HG03039 (cell line): ENCODE data around the gene ADCY4.
A peak's percentile ranks its signal among the peaks of the same experiment; 100 is the strongest.
"Not testable (repeated sequence)": the region's sequence is repeated elsewhere in the genome, so short reads cannot be mapped to it uniquely, and the experiment has no call there.

Source experiments
- ATAC-seq: cut with Tn5 transposase; IDR thresholded peaks from one replicate; pipeline ENCODE4 v1.9.1; 2021; ENCODE audit warnings: mild to moderate bottlenecking, moderate library complexity; ENCODE audit not compliant: unreplicated experiment

Gene ADCY4

GRCh38 chr14:24340606-24341005 lies 5.7 kb upstream of the ADCY4 start:
- no peak for ATAC-seq

DNA sequence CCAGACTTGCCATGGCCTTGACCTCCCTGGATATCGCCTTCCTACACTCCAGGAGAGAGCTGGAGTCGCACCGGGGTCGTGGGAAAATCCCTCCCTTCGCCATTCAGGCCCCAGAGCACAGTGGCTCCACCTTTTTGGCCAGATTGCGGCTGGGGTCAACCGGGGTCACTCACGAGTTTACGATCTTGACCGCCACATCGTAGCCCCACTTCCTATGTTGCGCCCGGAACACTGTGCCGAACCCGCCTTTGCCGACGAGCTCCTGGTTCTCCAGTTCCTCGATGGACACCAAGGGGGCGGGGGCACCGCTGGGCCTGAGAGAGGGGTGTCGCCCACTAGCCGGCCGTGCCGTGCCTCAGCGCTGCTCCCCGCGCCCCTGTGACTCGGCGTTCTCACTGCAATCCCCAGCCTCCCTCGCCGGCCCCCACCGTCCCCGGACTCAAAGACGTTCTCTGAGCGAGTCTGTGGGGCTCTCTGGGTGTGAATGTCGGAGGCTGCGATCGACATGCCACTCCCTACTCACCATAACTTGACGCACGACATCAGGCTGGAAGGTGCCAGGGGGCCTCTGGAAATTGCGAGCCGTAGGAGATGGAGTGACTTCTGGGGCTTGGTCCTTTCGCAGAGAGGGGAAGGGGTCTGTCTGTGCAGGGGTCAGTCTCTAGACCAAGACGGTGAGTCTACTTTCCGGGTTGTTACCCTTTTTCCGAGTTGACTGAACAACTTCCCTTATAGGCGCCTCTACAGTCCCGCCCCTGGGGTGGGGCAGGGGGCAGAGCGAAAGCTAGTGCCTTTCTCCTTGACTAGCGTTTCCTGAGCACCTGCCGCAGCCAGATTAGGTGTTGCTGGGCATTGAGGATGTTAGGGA lies 4.6 kb upstream of the ADCY4 start, which contains the start of gene RIPK3:
Gene RIPK3, minus strand, starts transcription at position 708 of the 868 bp plus-strand sequence. Its CDS starts 165 bp downstream, at position 543.
- peak; percentile 65 for ATAC-seq

GRCh38 chr14:24338843-24339242 lies 4.0 kb upstream of the ADCY4 start:
- no peak for ATAC-seq

GRCh38 chr14:24337824-24338175 lies 2.9 kb upstream of the ADCY4 start:
- no peak for ATAC-seq

DNA sequence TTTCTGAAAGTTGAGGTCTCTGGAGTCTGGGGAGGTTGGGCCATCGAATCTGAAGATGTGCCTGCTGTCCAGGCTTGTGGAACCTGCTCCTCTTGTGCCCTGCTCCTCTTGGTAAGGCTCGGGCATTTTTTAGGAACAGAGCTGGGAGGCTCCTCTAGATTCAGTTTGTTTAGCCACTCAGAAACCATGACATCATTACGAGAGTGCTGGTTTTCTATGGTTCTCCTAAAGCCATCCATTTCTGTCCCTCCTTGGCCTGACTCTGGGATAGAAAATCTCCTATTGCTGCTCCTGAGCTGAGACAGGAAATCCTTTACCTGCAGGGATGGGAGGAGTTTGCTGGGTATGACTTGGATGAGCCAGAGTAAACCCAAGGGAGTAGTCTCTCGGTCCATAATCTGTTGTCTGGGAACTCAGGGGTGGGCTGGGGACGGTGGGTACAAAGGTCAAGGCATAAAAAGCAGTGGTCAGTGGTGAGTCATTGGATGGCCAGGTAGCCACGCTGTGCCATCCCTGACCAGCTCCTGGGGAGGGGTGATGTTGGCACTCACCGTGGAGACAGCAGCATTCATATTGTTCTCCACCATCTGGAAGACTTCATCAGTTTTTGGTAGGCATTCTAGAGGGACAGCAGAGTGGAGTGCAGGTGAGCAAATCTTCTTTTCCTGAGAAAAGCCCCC lies 2.4 kb upstream of the ADCY4 start:
- no peak for ATAC-seq

- ATAC-seq: no peak
Measured at GRCh38 chr14:24335461-24336171, 745 bp upstream of the ADCY4 start.

DNA sequence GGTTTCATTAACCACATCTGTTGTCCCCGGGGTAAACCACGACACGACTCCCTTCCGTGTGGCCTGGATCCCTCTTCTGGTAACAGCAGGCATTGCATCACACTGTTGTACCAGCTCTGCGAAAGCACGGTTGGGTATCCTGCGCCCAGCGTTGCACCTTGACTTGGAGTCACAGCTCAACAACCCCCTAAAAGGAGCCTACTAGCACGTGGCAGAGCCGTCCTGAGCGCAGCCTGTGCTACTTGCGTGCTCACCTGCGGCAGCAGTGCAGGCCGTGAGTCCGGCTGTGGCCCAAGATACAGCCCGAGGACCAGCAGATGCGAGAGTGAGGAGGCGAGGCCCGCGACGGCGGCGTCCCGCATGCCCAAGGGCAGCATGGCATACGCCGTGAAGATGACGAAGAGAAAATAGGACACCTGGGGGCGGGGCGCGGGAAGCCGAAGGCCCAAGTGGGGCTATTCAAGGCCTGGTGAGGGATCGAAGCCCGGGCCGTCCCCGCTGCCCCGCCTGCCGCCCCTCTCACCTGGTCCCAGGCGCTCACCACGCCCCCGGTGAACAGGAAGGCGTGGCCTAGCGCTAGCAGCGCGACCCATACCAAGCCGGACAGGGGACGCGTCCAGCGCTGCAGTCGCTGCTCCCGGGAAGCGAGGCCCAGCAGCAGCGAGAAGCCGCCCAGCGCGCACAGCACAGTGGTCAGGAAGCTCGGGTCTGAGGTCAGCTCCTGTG lies 2.4 kb downstream of the ADCY4 start:
- ATAC-seq: peak; percentile 76

DNA sequence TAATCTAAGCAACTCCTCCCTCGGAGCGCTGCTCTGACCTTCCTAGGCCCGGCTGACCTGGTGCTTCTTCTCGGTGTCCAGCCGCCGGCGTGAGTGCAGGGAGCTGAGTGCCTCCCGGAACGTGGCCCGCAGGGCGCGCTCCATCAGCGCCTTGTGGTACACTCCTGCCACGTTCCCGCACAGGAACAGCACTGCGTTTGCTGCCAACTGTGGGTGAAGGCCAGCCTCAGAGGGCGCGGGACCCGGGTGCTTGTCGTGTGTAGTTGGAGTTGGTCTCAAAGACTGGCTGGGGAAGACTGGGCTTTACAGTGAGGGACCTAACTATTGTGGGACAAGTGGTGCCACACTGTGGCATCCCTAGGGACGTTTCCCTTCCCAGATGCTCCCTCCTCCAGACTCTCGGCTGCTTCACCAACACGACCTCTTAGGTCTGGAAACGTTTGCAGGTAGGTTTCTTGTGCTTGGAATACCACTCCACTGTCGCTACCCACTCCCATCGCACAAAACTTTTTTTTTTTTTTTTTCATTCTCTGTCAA lies 3.1 kb downstream of the ADCY4 start:
- ATAC-seq: no peak

DNA sequence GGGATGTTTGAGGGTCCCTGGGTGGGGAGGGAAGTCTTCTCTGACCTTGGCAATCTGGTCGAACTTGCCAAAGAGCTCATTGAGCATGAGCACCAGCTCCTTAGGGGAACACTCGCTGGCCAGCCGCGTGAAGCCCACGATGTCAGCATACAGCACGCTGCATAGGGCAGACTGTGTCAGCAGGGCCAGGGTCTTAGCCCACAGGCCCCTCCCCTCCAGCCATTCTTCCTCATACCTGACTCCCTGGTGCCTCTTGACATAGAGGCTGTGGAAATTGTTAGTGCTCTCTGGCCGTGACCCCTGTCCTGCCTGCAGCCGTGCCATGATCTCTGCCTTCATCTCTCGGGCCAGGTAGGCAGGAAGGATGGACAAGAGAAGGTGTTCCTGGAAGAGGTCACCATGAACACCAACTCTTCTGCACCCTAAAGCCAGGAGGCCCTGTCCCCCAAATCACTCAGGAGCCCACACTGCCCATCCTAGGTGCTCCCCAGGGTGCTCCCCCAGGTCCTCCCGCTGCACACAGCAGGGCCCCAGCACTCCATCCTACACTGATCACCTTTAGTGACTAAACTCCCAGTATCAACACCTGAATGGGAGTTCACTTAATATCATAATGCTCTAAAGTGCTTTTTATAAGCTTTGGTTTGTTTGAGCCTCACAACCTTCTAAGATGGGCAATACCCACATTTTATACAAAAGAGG lies 3.7 kb downstream of the ADCY4 start:
- no peak for ATAC-seq

GRCh38 chr14:24329736-24330135 lies 5.1 kb downstream of the ADCY4 start:
- ATAC-seq: no peak

DNA sequence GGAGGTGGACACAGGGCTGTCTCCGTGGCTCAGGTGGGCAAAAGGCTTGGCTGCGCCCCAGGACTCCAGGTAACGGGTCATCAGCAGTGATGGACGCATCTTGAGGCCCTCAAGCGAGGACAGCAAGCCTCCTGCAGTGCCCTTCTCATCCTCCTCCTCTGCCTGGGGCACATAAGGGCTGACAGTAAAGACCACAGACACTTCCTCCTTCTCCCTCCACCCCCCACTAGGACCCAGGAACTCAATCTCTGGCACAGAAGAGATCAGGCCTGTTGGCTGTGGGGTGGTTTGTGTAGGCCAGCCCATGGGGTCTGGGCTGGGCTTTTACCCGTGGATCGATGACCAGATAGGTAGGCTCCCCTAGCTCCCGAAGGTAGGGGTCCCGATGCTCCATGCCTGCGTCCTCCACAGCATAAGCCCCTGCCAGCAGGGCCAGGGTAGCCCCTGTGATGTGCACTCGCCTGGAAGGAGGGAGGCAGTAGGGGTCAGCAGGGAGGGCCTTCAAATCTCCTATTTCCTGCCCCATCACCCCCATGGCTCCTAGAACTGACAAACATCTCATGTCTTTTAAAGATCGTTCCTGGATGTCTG lies 5.7 kb downstream of the ADCY4 start:
- ATAC-seq: no peak

DNA sequence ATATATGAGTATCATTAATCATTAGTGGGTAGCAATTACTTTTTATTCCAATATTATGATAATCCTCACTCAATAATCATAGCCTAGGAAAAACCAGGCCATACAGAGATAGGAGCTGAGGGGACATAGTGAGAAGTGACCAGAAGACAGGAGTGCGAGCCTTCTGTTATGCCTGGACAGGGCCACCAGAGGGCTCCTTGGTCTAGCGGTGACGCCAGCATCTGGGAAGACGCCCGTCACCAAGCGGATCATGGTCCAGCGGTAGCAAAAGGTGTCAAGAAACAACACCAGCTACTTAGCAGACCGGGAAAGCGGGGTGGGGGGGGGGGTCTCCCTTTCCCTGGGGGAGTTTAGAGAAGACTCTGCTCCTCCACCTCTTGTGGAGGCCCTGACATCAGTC lies 7.0 kb downstream of the ADCY4 start:
- ATAC-seq: not testable (repeated sequence)

GRCh38 chr14:24327303-24327702 lies 7.6 kb downstream of the ADCY4 start:
- no peak for ATAC-seq

DNA sequence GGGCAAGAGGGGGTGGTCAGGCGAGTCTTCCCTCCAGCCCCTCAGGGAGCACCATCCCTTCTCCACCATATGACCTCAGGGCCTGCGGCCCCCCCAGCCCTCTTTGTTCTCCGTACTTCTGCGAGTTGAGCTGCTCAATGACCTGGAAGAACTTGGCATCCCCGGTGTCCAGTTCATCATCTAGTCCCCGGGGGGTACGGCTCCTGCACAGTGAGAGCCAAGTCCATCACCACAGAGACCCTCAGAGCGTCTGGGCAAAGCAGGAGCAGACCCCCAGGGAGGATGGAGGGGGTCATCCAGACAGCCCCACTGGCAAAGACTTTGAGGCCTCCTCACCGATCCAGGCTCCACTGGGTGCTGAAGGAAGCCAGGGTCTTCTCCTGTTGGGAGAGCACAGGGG lies 8.9 kb downstream of the ADCY4 start:
- no peak for ATAC-seq

- no peak for ATAC-seq
Measured at GRCh38 chr14:24325041-24325530, 9.8 kb downstream of the ADCY4 start.

- ATAC-seq: no peak
Measured at GRCh38 chr14:24324024-24324423, 10.8 kb downstream of the ADCY4 start.

- ATAC-seq: no peak
Measured at GRCh38 chr14:24323341-24323740, 11.5 kb downstream of the ADCY4 start.

GRCh38 chr14:24322672-24323071 lies 12.2 kb downstream of the ADCY4 start:
- no peak for ATAC-seq

DNA sequence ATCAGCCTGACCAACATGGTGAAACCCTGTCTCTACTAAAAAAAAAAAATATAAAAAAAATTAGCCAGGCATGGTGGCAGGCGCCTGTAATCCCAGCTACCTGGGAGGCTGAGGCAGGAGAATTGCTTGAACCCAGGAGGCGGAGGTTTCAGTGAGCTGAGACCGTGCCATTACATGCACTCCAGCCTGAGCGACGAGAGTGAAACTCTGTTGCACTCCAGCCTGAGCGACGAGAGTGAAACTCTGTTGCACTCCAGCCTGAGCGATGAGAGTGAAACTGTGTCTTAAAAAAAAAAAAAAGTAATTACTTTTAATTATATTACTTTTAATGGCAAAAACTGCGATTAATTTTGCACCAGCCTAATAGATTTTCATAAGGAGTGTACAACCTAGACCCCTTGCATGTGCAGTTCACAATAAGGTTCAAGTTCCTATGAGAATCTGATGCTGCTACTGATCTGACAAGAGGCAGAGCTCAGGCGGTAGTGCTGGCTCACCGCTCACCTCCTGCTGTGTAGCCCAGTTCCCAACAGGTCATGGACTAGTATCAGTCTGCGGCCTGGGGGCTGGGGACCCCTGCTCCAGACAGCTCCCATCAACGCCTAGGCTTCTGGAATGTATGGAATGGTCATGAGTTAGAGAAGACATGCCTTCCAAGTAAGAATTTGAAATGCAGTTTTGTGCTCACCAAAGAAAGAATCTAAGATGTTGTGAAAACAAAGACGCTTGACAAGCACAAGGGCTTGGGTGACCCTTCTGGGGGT lies 13.5 kb downstream of the ADCY4 start:
- ATAC-seq: no peak
